Hepatocyte (in vitro differentiated cells): ENCODE measurements around the gene RHOH.

Experiments
- CTCF ChIP-seq: fragments of 200-600 bp; sonication (generic); IDR thresholded peaks from 2 replicates; pipeline ENCODE4 v1.5.1; 2016; ENCODE audit warnings: antibody characterized with exemption, mild to moderate bottlenecking; ENCODE audit not compliant: poor library complexity
- EZH2 ChIP-seq: fragments of 200-600 bp; sonication (generic); IDR thresholded peaks from 2 replicates; pipeline ENCODE4 v1.6.1; 2016; ENCODE audit warnings: antibody characterized with exemption, mild to moderate bottlenecking, borderline replicate concordance
- EZH2phosphoT487 ChIP-seq: fragments of 200-600 bp; sonication (generic); IDR thresholded peaks from one replicate; pipeline ENCODE4 v1.6.1; 2018; ENCODE audit warnings: antibody characterized with exemption, mild to moderate bottlenecking, low read depth, moderate library complexity; ENCODE audit not compliant: unreplicated experiment, severe bottlenecking

- TF ChIP-seq CTCF (no peak), EZH2phosphoT487 (no peak), EZH2 (no peak)
Measured at GRCh38 chr4:40295572-40295971, 98.7 kb downstream of the RHOH start.
